Stimulated activated effector memory CD8-positive, alpha-beta T cell treated with anti-CD3 and anti-CD28 coated beads, Interleukin-12 subunit alpha, Interleukin-12 subunit beta, amount 100 ng/mL, for 72 hours (primary cell): Measurements from ENCODE around the gene ABCC9.

Experiments
- ATAC-seq: fragments of 150-1000 bp; cut with Tn5 transposase; 2 replicates; pipeline ENCODE4 v1.10.0; 2021
- DNase-seq, 2 donors: peaks; one replicate each; pipeline ENCODE4 v3.0.0; 2021 to 2022; ENCODE audit warnings: low spot score in 2 of 2
- H3K27ac Mint-ChIP-seq: one replicate; pipeline ENCODE4 v1.8.0; 2022; ENCODE audit warnings: mild to moderate bottlenecking, mixed read lengths
- H3K36me3 Mint-ChIP-seq: one replicate; pipeline ENCODE4 v1.8.0; 2022; ENCODE audit warnings: mild to moderate bottlenecking, mixed read lengths
- H3K4me1 Mint-ChIP-seq: one replicate; pipeline ENCODE4 v1.8.0; 2022; ENCODE audit warnings: mixed read lengths
- H3K4me3 Mint-ChIP-seq: one replicate; pipeline ENCODE4 v1.8.0; 2022; ENCODE audit warnings: mild to moderate bottlenecking, mixed read lengths
- H3K9me3 Mint-ChIP-seq: one replicate; pipeline ENCODE4 v1.8.0; 2022; ENCODE audit warnings: mixed read lengths

ABCC9 gene

GRCh38 chr12:21860534-21860933 lies 80.7 kb downstream of the ABCC9 start:
- Mint-ChIP-seq H3K9me3 (no peaks in the 10 kb centered on the region), H3K27ac (no peak overlapping the region), H3K4me3 (no peak overlapping the region)

GRCh38 chr12:21860128-21860527 lies 81.1 kb downstream of the ABCC9 start:
- Mint-ChIP-seq H3K4me1 (no peaks in the 10 kb centered on the region), H3K4me3 (no peak overlapping the region), H3K36me3 (no peaks in the 10 kb centered on the region), H3K27ac (no peak overlapping the region), H3K9me3 (no peaks in the 10 kb centered on the region)
- no peak for ATAC-seq
- no peak for DNase-seq

More at GRCh38 chr12:21860534-21860933, 80.7 kb downstream of the ABCC9 start:
- H3K36me3 Mint-ChIP-seq: no peaks in the 10 kb centered on the region
- H3K4me1 Mint-ChIP-seq: no peaks in the 10 kb centered on the region
- DNase-seq: no peak
- no peak for ATAC-seq

GRCh38 chr12:21852251-21852650 lies 89.0 kb downstream of the ABCC9 start:
- H3K4me3 Mint-ChIP-seq: no peak overlapping the region
- H3K36me3 Mint-ChIP-seq: no peaks in the 10 kb centered on the region
- DNase-seq (no peak), ATAC-seq (no peak)
- H3K27ac Mint-ChIP-seq: no peak overlapping the region
- H3K9me3 Mint-ChIP-seq: no peaks in the 10 kb centered on the region
- H3K4me1 Mint-ChIP-seq: no peaks in the 10 kb centered on the region

- ATAC-seq (no peak), DNase-seq (no peak)
- Mint-ChIP-seq H3K36me3 (no peaks in the 10 kb centered on the region), H3K4me3 (no peak overlapping the region), H3K9me3 (no peaks in the 10 kb centered on the region), H3K27ac (no peak overlapping the region), H3K4me1 (no peaks in the 10 kb centered on the region)
Measured at GRCh38 chr12:21851151-21851550, 90.1 kb downstream of the ABCC9 start.

GRCh38 chr12:21850419-21850818 lies 90.8 kb downstream of the ABCC9 start:
- ATAC-seq (no peak), DNase-seq (no peak)
- no peak overlapping the region for H3K4me3 Mint-ChIP-seq
- no peaks in the 10 kb centered on the region for H3K9me3 Mint-ChIP-seq
- H3K36me3 Mint-ChIP-seq: no peaks in the 10 kb centered on the region
- H3K27ac Mint-ChIP-seq: no peak overlapping the region
- no peaks in the 10 kb centered on the region for H3K4me1 Mint-ChIP-seq

- no peak overlapping the region for H3K27ac Mint-ChIP-seq
- no peaks in the 10 kb centered on the region for H3K4me1 Mint-ChIP-seq
- no peaks in the 10 kb centered on the region for H3K36me3 Mint-ChIP-seq
Measured at GRCh38 chr12:21849878-21850277, 91.3 kb downstream of the ABCC9 start.

GRCh38 chr12:21848192-21848591 lies 93.0 kb downstream of the ABCC9 start:
- no peak for ATAC-seq
- Mint-ChIP-seq H3K9me3 (no peaks in the 10 kb centered on the region), H3K4me3 (no peak overlapping the region), H3K36me3 (no peaks in the 10 kb centered on the region), H3K4me1 (no peaks in the 10 kb centered on the region), H3K27ac (no peak overlapping the region)
- DNase-seq: no peak

More at GRCh38 chr12:21849878-21850277, 91.3 kb downstream of the ABCC9 start:
- H3K9me3 Mint-ChIP-seq: no peaks in the 10 kb centered on the region
- DNase-seq (no peak), ATAC-seq (no peak)
- H3K4me3 Mint-ChIP-seq: no peak overlapping the region

GRCh38 chr12:21843795-21844194 lies 97.4 kb downstream of the ABCC9 start:
- ATAC-seq (no peak), DNase-seq (no peak)
- Mint-ChIP-seq H3K36me3 (no peaks in the 10 kb centered on the region), H3K27ac (no peak overlapping the region), H3K9me3 (no peaks in the 10 kb centered on the region), H3K4me3 (no peak overlapping the region), H3K4me1 (no peaks in the 10 kb centered on the region)

- no peak for DNase-seq
- H3K27ac Mint-ChIP-seq: no peak overlapping the region
- H3K4me1 Mint-ChIP-seq: no peaks in the 10 kb centered on the region
- H3K36me3 Mint-ChIP-seq: no peaks in the 10 kb centered on the region
- no peak overlapping the region for H3K4me3 Mint-ChIP-seq
- H3K9me3 Mint-ChIP-seq: no peaks in the 10 kb centered on the region
- no peak for ATAC-seq
Measured at GRCh38 chr12:21839776-21840175, 101.5 kb downstream of the ABCC9 start.

- H3K4me1 Mint-ChIP-seq: no peaks in the 10 kb centered on the region
- H3K9me3 Mint-ChIP-seq: no peaks in the 10 kb centered on the region
- ATAC-seq: no peak
- no peaks in the 10 kb centered on the region for H3K36me3 Mint-ChIP-seq
- H3K27ac Mint-ChIP-seq: no peak overlapping the region
- no peak for DNase-seq
- no peak overlapping the region for H3K4me3 Mint-ChIP-seq
Measured at GRCh38 chr12:21837847-21838246, 103.4 kb downstream of the ABCC9 start.

- no peak overlapping the region for H3K4me3 Mint-ChIP-seq
- no peak for DNase-seq
Measured at GRCh38 chr12:21831791-21832344, 109.4 kb downstream of the ABCC9 start.

GRCh38 chr12:21828779-21829178 lies 112.4 kb downstream of the ABCC9 start:
- no peaks in the 10 kb centered on the region for H3K9me3 Mint-ChIP-seq
- H3K4me3 Mint-ChIP-seq: no peak overlapping the region
- no peak for DNase-seq
- H3K4me1 Mint-ChIP-seq: no peaks in the 10 kb centered on the region
- no peak for ATAC-seq
- no peak overlapping the region for H3K27ac Mint-ChIP-seq
- no peaks in the 10 kb centered on the region for H3K36me3 Mint-ChIP-seq

More at GRCh38 chr12:21831791-21832344, 109.4 kb downstream of the ABCC9 start:
- no peaks in the 10 kb centered on the region for H3K4me1 Mint-ChIP-seq
- ATAC-seq: peak; percentile 34
- no peak overlapping the region for H3K27ac Mint-ChIP-seq
- no peaks in the 10 kb centered on the region for H3K9me3 Mint-ChIP-seq
- H3K36me3 Mint-ChIP-seq: no peaks in the 10 kb centered on the region

GRCh38 chr12:21828136-21828775 lies 113.0 kb downstream of the ABCC9 start:
- Mint-ChIP-seq H3K4me3 (no peak overlapping the region), H3K36me3 (no peaks in the 10 kb centered on the region), H3K27ac (no peak overlapping the region), H3K4me1 (no peaks in the 10 kb centered on the region), H3K9me3 (no peaks in the 10 kb centered on the region)
- ATAC-seq: no peak
- no peak for DNase-seq

GRCh38 chr12:21827083-21827482 lies 114.1 kb downstream of the ABCC9 start:
- no peaks in the 10 kb centered on the region for H3K4me1 Mint-ChIP-seq
- no peaks in the 10 kb centered on the region for H3K36me3 Mint-ChIP-seq
- H3K4me3 Mint-ChIP-seq: no peak overlapping the region
- H3K27ac Mint-ChIP-seq: no peak overlapping the region
- ATAC-seq: no peak
- DNase-seq: no peak
- H3K9me3 Mint-ChIP-seq: no peaks in the 10 kb centered on the region

- Mint-ChIP-seq H3K27ac (no peak overlapping the region), H3K9me3 (no peaks in the 10 kb centered on the region), H3K36me3 (no peaks in the 10 kb centered on the region), H3K4me1 (no peaks in the 10 kb centered on the region), H3K4me3 (no peak overlapping the region)
- DNase-seq: no peak
- ATAC-seq: no peak
Measured at GRCh38 chr12:21826618-21826910, 114.7 kb downstream of the ABCC9 start.

GRCh38 chr12:21825886-21826617 lies 115.2 kb downstream of the ABCC9 start:
- Mint-ChIP-seq H3K36me3 (no peaks in the 10 kb centered on the region), H3K4me1 (no peaks in the 10 kb centered on the region), H3K9me3 (no peaks in the 10 kb centered on the region), H3K4me3 (no peak overlapping the region), H3K27ac (no peak overlapping the region)
- DNase-seq (no peak), ATAC-seq (no peak)
